Kidney epithelial cell (primary cell): Measurements from ENCODE around the gene STPG3. TPM values are rescaled to one million over a fixed set of nuclear protein-coding genes. Genes with fewer than 3 reads are reported as not detected.

ENCODE experiments used
- DNase-seq: peaks from one replicate; pipeline ENCODE4 v3.0.0-alpha.2; 2010; ENCODE audit warnings: low read depth
- H3K27me3 ChIP-seq: 2 replicates; pipeline ENCODE4 v1.6.0; 2011; ENCODE audit warnings: low read length; ENCODE audit not compliant: control insufficient read depth, insufficient read depth
- H3K36me3 ChIP-seq: 2 replicates; pipeline ENCODE4 v1.5.1; 2011; ENCODE audit warnings: low read length; ENCODE audit not compliant: control insufficient read depth, insufficient read depth
- H3K4me3 ChIP-seq: 2 replicates; pipeline ENCODE4 v1.5.1; 2011; ENCODE audit warnings: low read depth, mild to moderate bottlenecking, control low read depth, low read length
- total RNA-seq: library from RNA; depleted of rRNA; stranded (reverse); fragments of >200 nt; gene quantifications from 2 replicates; pipeline ENCODE4 v1.2.3, GENCODE V29; 2015
- TF ChIP-seq, protein P1 (sequence below): IDR thresholded peaks from 2 replicates; pipeline ENCODE4 v1.5.1; 2011; ENCODE audit warnings: mild to moderate bottlenecking, moderate library complexity, low read length, control low read depth, inconsistent platforms; ENCODE audit not compliant: insufficient read depth, poor library complexity, severe bottlenecking

STPG3 gene
- total RNA-seq, 1 donor from 2014 or later, result not detected

DNA sequence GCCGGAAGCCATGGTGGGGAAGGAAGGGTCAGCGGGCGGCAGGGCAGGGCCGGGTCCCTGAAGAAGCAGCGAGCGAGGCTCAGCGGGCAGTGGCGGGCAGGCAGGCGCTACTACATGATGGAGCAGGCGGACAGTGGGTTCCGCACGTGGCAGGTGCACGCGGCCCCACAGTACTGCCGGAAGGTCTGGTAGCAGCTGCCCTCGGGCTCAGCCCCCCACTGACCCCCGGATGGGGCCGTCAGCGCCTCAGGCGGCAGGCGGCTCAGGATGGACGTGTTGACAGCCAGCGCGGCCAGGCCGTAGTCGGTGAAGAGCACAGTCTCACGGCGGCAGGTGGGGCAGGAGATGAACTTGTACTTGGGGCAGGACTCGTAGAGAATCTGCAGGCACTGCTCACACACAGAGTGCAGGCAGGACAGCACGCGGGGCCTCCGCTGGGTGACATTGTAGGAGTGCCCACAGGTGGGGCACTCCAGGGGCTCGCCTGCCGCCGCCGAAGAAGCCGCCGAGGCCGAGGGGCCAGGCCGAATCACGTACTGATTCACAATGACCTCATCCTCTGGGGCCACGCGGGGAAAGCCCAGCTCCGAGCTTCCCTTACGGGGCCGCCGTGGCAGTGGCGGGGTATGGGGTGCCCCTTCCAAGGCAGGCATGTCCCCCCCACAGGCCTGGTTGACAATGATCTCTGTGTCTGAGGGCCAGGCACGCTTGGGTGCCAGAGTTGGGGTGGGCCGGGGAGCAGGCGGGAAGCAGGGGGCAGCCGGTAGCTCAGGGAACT, 30.6 kb upstream of the STPG3 start:
- Histone ChIP-seq H3K4me3 (no peak overlapping the region), H3K27me3 (no peaks in the 10 kb centered on the region), H3K36me3 (no peaks in the 10 kb centered on the region)
- no peak for DNase-seq
- TF ChIP-seq, protein P1, sequence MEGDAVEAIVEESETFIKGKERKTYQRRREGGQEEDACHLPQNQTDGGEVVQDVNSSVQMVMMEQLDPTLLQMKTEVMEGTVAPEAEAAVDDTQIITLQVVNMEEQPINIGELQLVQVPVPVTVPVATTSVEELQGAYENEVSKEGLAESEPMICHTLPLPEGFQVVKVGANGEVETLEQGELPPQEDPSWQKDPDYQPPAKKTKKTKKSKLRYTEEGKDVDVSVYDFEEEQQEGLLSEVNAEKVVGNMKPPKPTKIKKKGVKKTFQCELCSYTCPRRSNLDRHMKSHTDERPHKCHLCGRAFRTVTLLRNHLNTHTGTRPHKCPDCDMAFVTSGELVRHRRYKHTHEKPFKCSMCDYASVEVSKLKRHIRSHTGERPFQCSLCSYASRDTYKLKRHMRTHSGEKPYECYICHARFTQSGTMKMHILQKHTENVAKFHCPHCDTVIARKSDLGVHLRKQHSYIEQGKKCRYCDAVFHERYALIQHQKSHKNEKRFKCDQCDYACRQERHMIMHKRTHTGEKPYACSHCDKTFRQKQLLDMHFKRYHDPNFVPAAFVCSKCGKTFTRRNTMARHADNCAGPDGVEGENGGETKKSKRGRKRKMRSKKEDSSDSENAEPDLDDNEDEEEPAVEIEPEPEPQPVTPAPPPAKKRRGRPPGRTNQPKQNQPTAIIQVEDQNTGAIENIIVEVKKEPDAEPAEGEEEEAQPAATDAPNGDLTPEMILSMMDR, result no peak

DNA sequence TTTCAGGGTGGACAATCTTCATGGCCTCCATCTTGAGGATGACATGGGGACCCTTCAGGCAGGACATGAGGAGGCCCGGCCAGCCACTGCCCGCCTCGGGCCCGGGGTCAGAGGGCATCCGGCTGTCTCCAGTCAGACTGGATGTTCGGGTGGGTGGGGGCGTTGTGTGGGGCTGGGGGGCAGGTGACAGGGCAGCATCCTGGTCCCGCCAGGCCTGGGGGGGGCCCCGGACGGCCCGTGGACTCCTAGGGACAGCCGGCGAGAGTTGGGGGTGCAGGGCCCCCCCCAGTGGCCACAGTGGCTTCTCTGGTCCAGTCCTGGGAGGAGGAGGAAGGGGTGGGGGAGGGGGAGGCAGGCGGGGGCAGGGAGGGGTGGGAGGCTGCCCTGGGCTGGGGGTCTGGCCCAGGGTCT, 30.0 kb upstream of the STPG3 start:
- Histone ChIP-seq H3K36me3 (no peaks in the 10 kb centered on the region), H3K27me3 (no peaks in the 10 kb centered on the region), H3K4me3 (no peak overlapping the region)
- TF ChIP-seq, protein P1, result no peak
- DNase-seq, result no peak

DNA sequence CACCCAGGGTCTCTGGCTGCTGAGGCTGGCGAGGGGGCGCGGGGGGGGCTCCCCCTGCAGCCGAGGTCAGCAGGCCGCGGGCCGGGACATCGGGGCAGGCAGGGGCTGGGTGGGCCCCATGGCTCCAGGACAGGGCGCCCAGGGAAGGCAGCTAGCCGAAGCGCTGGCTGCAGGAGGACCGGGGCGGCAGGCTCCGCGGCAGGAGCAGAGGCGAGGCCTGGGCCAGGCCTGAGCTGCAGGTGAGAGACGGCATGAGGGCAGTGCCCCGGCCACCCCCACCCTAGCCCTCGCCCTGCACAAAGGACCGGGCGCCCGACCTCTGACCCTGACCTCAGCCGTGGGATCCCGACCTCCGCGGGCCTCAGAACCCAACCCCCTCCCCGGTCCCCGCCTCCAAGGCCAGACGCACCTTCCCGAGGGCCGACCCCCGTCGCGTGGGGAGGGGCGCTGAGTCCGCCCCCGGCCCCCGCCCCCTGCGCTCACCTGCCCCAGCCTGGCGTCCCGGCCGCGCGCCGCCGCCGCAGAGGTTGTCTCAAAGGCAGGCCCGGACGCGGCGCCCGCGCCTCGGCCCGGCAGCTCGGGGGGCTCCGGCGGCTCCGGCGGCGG, 29.5 kb upstream of the STPG3 start:
- TF ChIP-seq, protein P1, result no peak
- peak overlapping the region; percentile 46 for H3K4me3 ChIP-seq
- H3K36me3 ChIP-seq, result no peaks in the 10 kb centered on the region
- no peaks in the 10 kb centered on the region for H3K27me3 ChIP-seq
- no peak for DNase-seq

DNA sequence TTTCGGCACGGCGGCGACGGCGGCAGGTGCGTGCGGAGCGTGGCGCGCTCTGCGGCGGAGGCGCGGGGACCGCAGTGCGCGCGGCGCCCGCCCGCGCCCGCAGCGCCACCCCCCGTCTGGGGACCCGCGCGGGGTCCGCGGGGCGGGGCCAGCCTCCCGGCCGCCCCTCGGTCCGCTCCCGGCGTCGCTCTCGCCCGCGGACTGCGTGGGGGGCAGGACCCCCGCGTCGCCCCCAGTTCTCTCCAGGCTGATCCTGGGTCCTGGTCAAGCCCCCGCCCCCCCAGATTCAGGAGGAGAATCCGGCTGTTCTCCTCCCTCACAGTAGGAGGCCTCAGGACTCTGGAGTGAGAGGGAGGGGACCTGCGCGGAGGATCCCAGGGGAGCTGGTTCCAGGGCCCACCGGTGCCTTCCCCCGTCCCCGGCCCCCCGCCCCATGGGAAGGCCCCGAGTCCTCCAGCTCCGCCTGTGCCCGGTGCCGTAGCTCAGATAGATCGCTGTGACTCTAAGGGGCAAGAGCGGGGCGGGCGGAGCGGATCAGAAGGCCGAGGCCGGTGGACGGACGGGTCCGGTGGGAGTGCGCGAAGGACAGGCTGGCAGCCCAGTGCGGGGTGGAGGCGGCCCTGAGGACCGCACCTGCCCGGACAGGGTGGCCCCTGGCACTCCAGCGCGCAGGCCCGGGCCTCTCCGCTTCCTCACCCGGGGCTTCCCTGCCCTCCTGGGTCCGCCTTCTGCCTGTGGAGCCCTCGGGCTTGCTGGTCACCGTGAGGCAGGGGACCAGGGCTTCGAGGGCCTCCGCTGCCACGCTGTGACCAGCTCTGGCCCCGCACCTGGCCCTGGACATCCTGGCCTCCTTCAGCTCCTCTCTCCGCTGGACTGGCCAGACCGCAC, 28.7 kb upstream of the STPG3 start, which contains the start of gene RNF208:
Gene RNF208, minus strand, starts transcription at position 51 of the 888 bp plus-strand sequence. CDS start 1,028 bp downstream, outside the sequence.
- H3K4me3 ChIP-seq, result peak within 1 kb of the TSS; percentile 46
- TF ChIP-seq, protein P1, result no peak
- H3K36me3 ChIP-seq, result no peaks in the 10 kb centered on the region
- no peak for DNase-seq
- no peaks in the 10 kb centered on the region for H3K27me3 ChIP-seq

DNA sequence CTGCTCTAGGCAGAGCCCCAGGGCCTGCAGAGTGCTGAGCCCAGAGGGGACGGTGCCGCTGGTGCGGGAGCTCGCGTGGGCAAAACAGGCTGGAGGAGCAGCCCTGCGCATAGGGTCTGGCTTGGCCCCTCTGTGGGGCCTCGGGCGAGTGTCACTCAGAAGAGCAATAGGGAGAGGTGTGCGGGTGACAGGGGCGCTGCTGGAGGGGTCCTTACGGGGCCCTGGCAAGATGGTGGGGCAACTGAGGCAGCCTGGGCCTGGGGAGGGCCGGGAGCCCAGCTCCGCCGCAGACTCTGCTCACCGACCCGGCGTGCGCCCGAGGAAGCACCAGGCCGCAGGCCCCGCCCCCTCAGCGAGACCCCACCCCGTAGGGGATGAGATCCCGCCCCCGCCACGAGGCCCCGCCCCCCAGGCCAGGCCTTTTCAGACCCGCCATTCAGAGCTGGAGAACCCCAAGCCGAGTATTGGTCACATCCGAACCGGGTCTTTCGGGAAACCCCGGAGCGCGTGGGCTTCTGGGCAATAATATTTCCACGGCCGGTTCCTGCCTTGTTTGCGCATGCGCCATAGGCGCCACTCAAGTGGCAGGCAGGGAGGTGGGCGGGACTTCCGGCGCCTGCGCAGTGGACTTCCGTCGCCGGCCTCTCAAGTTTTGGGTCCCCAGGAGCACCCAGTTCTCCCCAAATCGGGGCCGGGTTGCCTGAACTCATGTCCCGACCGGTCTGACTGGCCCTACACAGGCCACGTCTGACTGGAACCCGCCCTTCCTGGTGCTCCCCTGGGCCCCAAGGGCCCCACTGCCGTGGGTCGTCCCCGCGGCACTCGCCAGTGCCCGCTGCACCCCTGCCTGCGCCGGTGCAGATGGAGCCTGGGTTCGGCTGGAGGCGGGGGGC, 27.8 kb upstream of the STPG3 start:
- Histone ChIP-seq H3K4me3 (peak overlapping the region; percentile 83), H3K36me3 (no peaks in the 10 kb centered on the region), H3K27me3 (peaks cover 4% of the 10 kb centered on the region)
- TF ChIP-seq, protein P1, result no peak
- peak; percentile 82 for DNase-seq
